Glutamatergic neuron (in vitro differentiated cells): ENCODE measurements around the gene JAKMIP1. TPM values are rescaled to one million over a fixed set of nuclear protein-coding genes. Genes with fewer than 3 reads are reported as not detected.

ENCODE experiments used
- DNase-seq: peaks from one replicate; pipeline ENCODE4 v3.0.0; 2022
- H3K27ac Mint-ChIP-seq: one replicate; pipeline ENCODE4 v1.8.0; 2020; ENCODE audit warnings: mild to moderate bottlenecking, mixed read lengths, inconsistent platforms; ENCODE audit not compliant: unreplicated experiment
- H3K27me3 Mint-ChIP-seq: one replicate; pipeline ENCODE4 v1.8.0; 2020; ENCODE audit warnings: mild to moderate bottlenecking, moderate library complexity, mixed read lengths, inconsistent platforms; ENCODE audit not compliant: unreplicated experiment
- H3K36me3 Mint-ChIP-seq: one replicate; pipeline ENCODE4 v1.8.0; 2020; ENCODE audit warnings: mild to moderate bottlenecking, mixed read lengths, inconsistent platforms; ENCODE audit not compliant: unreplicated experiment
- H3K4me1 Mint-ChIP-seq: one replicate; pipeline ENCODE4 v1.8.0; 2020; ENCODE audit warnings: mild to moderate bottlenecking, low read depth, mixed read lengths, inconsistent platforms; ENCODE audit not compliant: unreplicated experiment
- H3K4me3 Mint-ChIP-seq: one replicate; pipeline ENCODE4 v1.8.0; 2020; ENCODE audit warnings: mild to moderate bottlenecking, mixed read lengths, inconsistent platforms; ENCODE audit not compliant: unreplicated experiment
- H3K9me3 Mint-ChIP-seq: one replicate; pipeline ENCODE4 v1.8.0; 2020; ENCODE audit warnings: mild to moderate bottlenecking, moderate library complexity, mixed read lengths, inconsistent platforms; ENCODE audit not compliant: unreplicated experiment
- CTCF ChIP-seq: fragments of 200-600 bp; sonication (generic); IDR thresholded peaks from one replicate; pipeline ENCODE4 v1.5.0; 2021; ENCODE audit not compliant: partially characterized antibody, unreplicated experiment
- total RNA-seq: library from RNA; stranded (reverse); fragmentation: NEBNext Ultra II Directional; extraction: Animal tissue kit (Norgen Biotek cat#: 25700); gene quantifications from one replicate; pipeline ENCODE4 v1.2.1, GENCODE V29; 2021; ENCODE audit not compliant: unreplicated experiment

JAKMIP1 gene
- total RNA-seq, 1 donor from 2014 or later = 2.4 TPM

- no peak overlapping the region for H3K27ac Mint-ChIP-seq
- peaks cover 5% of the 10 kb centered on the region for H3K36me3 Mint-ChIP-seq
- H3K9me3 Mint-ChIP-seq = peaks cover 3% of the 10 kb centered on the region
- no peak for DNase-seq
- peaks cover 7% of the 10 kb centered on the region for H3K27me3 Mint-ChIP-seq
- TF ChIP-seq CTCF = no peak
- H3K4me1 Mint-ChIP-seq = peaks cover 6% of the 10 kb centered on the region
- no peak overlapping the region for H3K4me3 Mint-ChIP-seq
These were observed 197.4 kb downstream of the JAKMIP1 start for GRCh38 chr4:6002926-6003325.

- peaks cover 6% of the 10 kb centered on the region for H3K4me1 Mint-ChIP-seq
These were observed 197.9 kb downstream of the JAKMIP1 start for GRCh38 chr4:6002492-6002833.

GRCh38 chr4:6001680-6002491 lies 198.5 kb downstream of the JAKMIP1 start:
- DNase-seq = no peak
- Mint-ChIP-seq H3K36me3 (peaks cover 3% of the 10 kb centered on the region), H3K27ac (no peak overlapping the region), H3K4me3 (peak overlapping the region; percentile 10), H3K27me3 (peaks cover 4% of the 10 kb centered on the region), H3K4me1 (peaks cover 6% of the 10 kb centered on the region), H3K9me3 (peaks cover 1% of the 10 kb centered on the region)
- TF ChIP-seq CTCF = no peak

More at GRCh38 chr4:6002492-6002833, 197.9 kb downstream of the JAKMIP1 start:
- peaks cover 2% of the 10 kb centered on the region for H3K9me3 Mint-ChIP-seq
- H3K36me3 Mint-ChIP-seq = peaks cover 5% of the 10 kb centered on the region
- H3K4me3 Mint-ChIP-seq = no peak overlapping the region
- no peak for TF ChIP-seq CTCF
- H3K27ac Mint-ChIP-seq = no peak overlapping the region
- peaks cover 7% of the 10 kb centered on the region for H3K27me3 Mint-ChIP-seq
- no peak for DNase-seq

GRCh38 chr4:5999830-6000365 lies 200.5 kb downstream of the JAKMIP1 start:
- DNase-seq = no peak
- peaks cover 2% of the 10 kb centered on the region for H3K9me3 Mint-ChIP-seq
- H3K27ac Mint-ChIP-seq = no peak overlapping the region
- H3K4me3 Mint-ChIP-seq = no peak overlapping the region
- no peaks in the 10 kb centered on the region for H3K27me3 Mint-ChIP-seq
- H3K4me1 Mint-ChIP-seq = peaks cover 19% of the 10 kb centered on the region
- no peak for TF ChIP-seq CTCF
- no peaks in the 10 kb centered on the region for H3K36me3 Mint-ChIP-seq

- peaks cover 21% of the 10 kb centered on the region for H3K4me1 Mint-ChIP-seq
- no peaks in the 10 kb centered on the region for H3K36me3 Mint-ChIP-seq
- no peak overlapping the region for H3K27ac Mint-ChIP-seq
- peaks cover 2% of the 10 kb centered on the region for H3K9me3 Mint-ChIP-seq
- no peak for DNase-seq
- H3K27me3 Mint-ChIP-seq = no peaks in the 10 kb centered on the region
- H3K4me3 Mint-ChIP-seq = no peak overlapping the region
- no peak for TF ChIP-seq CTCF
These were observed 201.0 kb downstream of the JAKMIP1 start for GRCh38 chr4:5999356-5999755.
